Measurements from ENCODE around the gene E2F1.

E2F1 gene

DNA sequence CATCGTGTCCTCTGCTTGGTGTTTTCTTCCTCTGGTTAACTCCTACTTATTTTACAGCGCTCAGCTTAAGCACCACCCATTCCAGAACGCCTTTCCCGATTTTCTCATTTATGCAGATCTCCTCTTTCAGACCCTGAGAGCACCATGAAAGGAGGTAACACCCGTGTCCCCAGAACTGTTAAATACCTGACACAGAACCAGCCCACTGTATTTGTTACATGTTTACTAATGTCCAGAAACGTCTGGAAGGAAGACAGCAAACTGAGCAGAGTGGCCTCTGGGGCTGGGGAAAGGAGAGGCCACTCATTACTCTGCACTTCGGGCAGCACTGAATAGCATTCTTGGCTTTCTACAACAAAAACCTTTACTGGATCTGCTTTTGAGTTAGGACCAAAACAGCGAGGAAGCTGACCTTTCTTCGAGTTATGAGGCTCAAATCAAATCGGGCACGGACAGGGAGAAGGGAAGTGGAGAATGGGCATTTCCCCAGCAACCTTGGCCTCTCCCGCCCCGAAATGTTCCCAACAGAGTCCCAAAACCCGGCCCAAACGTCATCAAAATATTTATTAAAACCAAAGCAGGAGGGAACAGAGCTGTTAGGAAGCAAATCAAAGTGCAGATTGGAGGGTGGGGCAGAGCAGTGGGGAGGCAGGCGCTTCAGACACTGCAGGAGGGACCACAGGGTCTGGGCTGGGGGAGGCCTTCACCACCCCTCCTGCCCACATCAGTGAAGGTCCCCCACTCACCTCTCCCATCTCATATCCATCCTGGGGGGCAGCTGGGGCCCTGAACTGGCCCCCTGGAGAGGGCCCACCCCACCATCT, 10.8 kb downstream of the E2F1 start:
- DNase-seq (ENCODE audit: low read depth), result no peak
- TF ChIP-seq, protein P1, sequence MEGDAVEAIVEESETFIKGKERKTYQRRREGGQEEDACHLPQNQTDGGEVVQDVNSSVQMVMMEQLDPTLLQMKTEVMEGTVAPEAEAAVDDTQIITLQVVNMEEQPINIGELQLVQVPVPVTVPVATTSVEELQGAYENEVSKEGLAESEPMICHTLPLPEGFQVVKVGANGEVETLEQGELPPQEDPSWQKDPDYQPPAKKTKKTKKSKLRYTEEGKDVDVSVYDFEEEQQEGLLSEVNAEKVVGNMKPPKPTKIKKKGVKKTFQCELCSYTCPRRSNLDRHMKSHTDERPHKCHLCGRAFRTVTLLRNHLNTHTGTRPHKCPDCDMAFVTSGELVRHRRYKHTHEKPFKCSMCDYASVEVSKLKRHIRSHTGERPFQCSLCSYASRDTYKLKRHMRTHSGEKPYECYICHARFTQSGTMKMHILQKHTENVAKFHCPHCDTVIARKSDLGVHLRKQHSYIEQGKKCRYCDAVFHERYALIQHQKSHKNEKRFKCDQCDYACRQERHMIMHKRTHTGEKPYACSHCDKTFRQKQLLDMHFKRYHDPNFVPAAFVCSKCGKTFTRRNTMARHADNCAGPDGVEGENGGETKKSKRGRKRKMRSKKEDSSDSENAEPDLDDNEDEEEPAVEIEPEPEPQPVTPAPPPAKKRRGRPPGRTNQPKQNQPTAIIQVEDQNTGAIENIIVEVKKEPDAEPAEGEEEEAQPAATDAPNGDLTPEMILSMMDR (IDR thresholded peaks at IDR 0.05; ENCODE audit: control insufficient read depth, insufficient read depth, low read depth, low read length, missing control alignments), result no peak
- peak overlapping the region; percentile 53 for H3K4me3 ChIP-seq (ENCODE audit: control insufficient read depth, low read depth, low read length)

DNA sequence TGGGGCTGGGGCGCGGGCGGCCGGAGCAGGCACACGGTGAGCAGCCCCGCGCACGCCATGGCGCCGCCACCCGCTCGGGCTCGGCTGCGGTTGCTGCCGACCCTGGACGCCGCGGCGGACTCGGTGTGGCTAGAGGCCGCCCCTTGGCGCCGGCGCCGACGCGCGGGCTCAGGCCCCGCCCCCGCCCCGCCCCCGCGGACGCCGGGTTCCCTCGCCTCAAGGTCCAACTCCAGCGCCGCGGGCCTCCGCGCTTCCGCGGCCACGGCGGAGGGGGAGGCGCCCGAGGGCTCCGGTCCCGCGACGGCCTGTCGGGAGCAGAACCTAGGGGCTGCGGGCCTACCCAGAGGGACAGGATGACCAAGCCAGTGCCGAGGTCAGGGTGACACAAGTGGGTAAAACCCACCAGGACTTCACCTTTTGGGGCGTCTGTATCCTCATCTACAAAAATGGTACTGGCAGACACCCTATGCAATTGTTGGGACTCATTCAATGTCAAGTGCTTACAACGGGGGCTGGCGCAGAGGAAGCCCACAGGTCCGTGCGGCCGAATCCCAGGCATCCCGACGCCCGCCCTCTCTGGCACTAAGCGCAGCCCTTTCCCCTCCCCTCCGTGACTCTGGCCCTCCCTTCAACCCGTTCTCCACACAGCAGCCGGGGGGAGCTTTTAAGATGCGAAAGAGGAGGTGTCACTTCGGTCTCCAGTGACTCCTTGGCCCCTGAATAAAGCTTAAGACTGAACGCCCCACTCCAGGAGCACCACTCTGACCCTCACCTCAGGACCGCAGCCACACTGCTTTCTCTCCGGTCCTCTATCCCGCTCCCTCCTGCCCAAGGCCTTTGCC, 11.7 kb downstream of the E2F1 start, which contains the start of gene NECAB3:
Gene NECAB3 (minus strand): TSS at position 135 of the 842 bp plus-strand sequence. CDS start 76 bp downstream, at position 59.
- peak within 1 kb of the TSS; percentile 76 for H3K4me3 ChIP-seq (ENCODE audit: control insufficient read depth, low read depth, low read length)
- no peak for DNase-seq (ENCODE audit: low read depth)
- TF ChIP-seq, protein P1 (IDR thresholded peaks at IDR 0.05; ENCODE audit: control insufficient read depth, insufficient read depth, low read depth, low read length, missing control alignments), result no peak

DNA sequence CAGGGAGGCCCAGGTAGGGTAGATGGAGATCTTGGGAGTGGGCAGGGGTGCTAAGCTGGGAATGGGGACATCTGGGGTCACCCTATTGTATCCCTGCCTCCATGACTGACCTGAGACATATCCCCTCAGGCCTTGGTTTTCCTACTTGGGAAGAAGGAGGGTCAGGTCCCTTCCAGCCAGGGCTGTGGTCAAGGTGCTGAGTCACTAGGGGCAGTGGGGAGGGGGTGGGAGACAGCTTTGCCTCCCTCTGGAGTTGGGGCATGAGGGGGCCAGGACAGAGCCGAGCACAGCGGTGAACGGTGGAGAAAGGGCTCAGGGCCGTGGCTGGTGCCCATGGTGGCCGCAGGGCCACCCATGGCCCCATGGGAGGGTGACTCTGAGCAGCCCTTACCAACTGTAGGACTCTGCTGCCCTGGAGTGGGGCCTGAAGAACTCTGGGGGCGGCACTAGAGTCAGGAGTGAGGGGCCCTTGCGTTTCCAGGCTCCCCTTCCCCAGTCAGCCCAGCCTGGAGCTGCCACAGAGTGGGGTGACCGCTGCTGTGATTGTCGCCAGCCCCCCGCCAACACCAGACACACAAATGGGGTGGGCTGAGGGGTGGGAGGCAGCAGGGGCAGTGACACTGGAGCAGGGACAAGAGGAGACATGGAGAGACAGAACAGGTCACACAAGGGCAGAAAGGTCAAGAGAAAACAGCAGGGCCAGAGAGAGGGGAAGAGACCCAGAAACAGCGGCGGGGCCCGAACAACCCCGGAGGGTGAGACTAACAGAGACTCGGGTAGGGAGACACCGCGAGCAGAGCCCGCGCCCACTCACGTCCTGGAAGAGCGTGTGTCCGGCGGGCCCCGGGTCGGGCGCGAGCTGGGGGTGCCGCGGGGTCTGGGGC, 12.5 kb downstream of the E2F1 start:
- DNase-seq (ENCODE audit: low read depth), result no peak
- TF ChIP-seq, protein P1 (IDR thresholded peaks at IDR 0.05; ENCODE audit: control insufficient read depth, insufficient read depth, low read depth, low read length, missing control alignments), result no peak
- peak overlapping the region; percentile 76 for H3K4me3 ChIP-seq (ENCODE audit: control insufficient read depth, low read depth, low read length)

DNA sequence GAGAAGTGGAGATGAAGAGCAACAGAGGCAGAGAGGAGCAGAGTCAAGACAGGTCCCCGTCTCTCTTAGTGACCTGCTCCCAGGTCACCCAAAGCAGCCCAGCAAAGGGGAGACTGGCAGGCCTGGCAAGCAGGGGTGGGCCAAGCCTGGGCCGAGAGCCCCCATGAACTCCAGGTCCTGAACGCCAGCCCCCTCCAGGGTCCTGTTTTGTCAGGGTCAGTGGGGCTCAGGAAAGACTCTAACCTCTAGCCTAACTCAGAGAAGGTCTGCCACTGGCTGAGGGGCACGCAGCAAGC, 13.1 kb downstream of the E2F1 start:
- TF ChIP-seq, protein P1 (IDR thresholded peaks at IDR 0.05; ENCODE audit: control insufficient read depth, insufficient read depth, low read depth, low read length, missing control alignments), result no peak
- peak overlapping the region; percentile 76 for H3K4me3 ChIP-seq (ENCODE audit: control insufficient read depth, low read depth, low read length)
- DNase-seq (ENCODE audit: low read depth), result no peak

DNA sequence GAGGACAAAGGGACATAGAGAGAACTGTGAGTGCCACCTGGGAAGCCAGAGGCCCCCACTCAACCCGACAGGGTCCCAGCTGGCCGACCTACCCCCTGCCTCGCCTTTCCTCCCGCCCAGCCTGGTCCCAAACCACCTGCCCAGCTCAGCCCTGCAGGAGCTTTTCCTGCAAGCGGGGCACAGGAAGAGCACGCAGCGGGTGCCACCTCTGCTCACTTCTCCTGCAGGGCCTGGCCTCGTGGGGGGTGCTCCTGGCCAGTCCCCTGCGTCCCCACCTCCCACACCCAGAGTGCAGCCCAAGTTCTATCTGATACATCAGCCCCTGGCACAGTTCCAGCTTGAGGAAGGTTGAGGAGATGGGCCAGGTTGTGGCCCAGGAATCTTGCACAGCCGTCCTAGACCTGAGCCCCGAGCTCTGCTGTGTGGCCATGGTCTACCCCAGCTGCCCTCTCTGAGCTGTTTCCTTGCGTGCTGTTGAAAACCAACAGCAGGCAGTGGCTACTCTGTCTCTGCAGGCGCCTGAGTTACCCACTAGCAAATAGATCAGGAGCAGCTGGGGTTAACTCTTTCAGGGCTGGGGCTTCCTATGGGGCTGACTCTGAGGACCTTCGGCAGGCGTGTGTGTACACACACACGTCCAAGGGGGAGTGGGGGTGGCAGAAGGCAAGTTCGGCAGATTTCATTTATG, 13.6 kb downstream of the E2F1 start:
- TF ChIP-seq, protein P1 (IDR thresholded peaks at IDR 0.05; ENCODE audit: control insufficient read depth, insufficient read depth, low read depth, low read length, missing control alignments), result no peak
- H3K4me3 ChIP-seq (ENCODE audit: control insufficient read depth, low read depth, low read length), result peak overlapping the region; percentile 76
- no peak for DNase-seq (ENCODE audit: low read depth)
